Skin of body (tissue), 3 donors: ENCODE data around the gene CNBD2. TPM values are rescaled to one million over a fixed set of nuclear protein-coding genes. Genes with fewer than 3 reads are reported as not detected.
"Not testable (repeated sequence)": the region's sequence is repeated elsewhere in the genome, so short reads cannot be mapped to it uniquely, and the experiment has no call there.

Experiments
- DNase-seq: peaks from one replicate; lab custom pipeline; 2025; lab: John Stamatoyannopoulos, UW
- small RNA-seq: library from RNA; depleted of rRNA; stranded (forward); fragments of <200 nt; gene quantifications from one replicate; pipeline ENCODE3, GENCODE V24; 2014; ENCODE audit warnings: low replicate concordance
- total RNA-seq: library from RNA; depleted of rRNA; stranded (reverse); fragments of >200 nt; gene quantifications from one replicate; pipeline ENCODE4 v1.2.3, GENCODE V29; 2014

The CNBD2 gene
- total RNA-seq, 1 donor from 2014 or later = 2.7 TPM

DNA sequence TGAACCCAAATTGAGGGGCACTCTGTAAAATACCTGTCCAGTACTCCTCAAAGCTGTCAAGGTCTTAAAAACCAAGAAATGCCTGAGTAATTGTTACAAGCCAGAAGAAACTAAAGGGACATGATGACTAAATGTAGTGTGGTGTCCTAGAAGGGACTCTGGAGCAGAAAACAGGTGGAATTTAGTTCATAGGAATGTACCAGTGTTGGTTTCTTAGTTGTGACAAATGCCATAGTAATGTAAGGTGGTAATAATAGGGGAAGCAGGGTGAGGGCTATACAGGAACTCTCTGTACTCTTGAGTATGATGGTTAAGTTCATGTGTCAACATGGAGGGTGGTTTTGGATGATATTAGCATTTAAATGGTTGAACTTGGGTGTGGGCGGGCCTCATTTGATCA lies 92.3 kb downstream of the CNBD2 start:
- no peak for DNase-seq

DNA sequence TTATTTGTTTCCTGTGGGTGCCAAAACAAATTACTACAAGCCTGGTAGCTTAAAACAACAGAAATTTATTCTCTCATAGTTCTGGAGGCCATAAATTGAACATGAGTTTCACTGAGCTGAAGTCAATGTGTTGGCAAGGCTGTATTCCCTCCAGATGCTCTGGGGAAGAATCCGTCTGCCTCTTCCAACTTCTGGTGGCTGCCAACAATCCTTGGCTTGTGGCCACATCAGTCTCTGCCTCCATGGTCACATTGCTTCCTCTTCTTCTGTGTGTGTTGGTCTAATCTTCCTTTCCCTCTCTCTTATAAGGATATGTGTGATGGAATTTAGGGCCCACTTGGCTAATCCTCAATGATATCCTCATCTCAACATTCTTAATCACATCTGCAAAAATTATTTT lies 93.4 kb downstream of the CNBD2 start:
- peak; percentile 76 for DNase-seq

DNA sequence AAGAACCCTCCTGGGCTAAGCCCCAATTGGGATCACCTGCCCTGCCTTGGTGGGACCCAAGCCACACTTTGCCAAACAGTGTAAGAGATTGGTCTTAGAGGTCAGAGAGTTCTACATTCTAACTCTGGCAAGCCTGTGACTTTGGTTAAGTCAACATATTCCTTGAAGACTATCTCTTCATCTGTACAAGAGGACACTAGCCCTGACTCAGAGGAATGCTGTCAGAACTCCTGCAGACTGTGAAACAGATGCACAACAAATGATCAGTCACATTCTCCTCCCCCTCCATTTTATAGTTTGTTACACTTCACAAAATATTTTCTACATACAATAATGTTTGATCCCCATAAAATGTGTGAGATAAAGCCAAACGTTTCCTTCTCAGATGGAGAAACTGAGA lies 94.4 kb downstream of the CNBD2 start:
- DNase-seq = peak; percentile 34

DNA sequence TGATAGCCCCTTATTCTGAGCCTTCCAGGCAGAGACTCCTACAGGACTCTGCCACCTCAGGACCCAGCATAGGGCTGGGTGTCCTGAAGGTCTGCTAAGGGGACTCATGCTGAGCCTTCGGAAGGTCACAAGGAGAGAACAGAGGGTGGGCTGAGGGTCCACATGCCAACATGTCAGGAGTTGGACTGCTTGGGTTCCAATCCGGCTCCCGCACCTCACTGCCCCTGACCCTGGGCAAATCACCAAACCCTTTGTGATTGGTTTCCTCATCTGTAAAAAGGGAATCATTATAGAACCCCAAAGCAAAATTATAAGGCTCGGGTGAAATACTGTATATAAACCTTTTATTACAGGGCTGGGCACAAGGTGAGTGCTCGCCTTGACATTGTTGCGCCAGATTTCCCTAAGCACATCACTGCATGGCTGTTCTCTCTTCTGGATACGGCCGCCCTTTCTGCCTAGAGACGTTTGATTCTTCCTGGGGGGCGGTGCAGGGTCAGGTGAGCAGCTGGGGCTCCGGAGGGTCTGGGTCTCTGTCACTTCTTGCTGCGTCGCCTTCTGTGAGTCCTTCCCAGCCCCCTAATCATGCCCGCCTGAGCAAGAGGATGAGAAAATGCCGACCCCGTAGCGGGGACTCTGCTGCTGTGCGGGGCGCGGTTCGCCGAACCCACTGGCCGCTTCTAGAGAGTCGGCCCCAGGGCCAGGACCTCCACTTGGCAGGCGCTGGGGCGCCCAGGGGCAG lies 95.7 kb downstream of the CNBD2 start:
- DNase-seq = no peak

DNA sequence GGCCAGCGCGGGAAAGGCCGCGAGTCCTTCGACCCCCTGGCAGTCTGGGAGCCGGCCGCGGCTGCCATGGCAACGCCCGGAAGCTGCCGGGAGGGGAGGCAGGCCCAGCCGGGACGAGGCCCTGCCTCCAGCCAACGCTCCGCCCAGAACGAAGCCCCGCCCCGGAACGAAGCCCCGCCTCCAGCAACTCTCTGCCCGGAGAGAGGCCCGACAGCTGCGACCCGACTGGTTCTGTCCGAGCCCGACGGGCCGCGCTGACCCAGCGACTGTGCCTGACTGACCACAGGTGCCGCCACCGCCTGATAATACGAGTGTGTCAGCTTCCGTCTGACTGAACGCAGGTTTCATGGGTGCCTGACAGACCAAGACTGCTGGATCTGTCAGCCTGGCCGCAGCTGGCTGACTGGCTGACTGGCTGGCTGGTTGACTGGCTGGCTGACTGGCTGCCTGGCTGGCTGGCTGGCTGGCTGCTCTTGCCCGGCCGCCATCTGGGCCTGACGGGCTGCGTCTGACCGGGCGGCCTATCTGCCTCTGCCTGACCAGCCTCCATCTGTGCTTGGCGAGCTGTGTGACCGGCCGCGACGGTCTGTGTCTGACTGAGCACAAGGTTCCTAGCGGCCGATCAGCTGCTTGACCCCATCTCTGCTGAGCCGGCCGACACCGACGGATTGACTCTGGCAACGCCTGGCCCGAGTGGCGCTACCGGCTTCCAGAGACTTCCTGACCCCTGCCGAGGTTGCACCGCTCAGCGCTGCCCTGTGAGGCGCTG lies 96.5 kb downstream of the CNBD2 start:
- peak; percentile 73 for DNase-seq

DNA sequence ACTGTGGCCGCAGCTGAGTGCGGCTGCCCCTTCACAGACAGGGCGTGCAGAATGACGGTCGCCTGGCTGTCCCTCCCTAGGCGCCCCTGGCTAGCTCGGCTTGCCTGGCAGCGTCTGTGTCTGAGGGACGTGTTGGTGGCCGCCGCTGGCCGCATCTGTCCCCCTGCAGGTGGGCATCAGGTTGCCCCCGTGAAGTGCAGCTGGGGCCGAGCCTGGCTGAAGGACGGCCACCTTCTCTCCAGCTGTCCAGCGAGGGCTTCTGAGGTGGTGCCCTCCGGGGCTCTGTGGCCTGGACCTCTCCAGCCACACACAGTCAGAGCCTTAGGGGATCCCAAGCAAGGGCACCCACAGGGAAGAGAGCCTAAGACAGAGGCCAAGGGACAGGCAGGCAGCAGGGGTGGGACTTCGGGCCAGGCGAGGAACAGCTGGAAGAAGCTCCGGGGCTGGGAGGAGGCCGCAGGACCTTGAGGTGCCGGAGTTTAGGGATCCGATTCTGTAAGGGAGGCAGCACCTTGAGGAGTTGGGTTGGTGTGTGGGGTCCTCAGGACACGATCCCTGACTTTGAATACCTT lies 97.1 kb downstream of the CNBD2 start:
- DNase-seq = no peak

DNA sequence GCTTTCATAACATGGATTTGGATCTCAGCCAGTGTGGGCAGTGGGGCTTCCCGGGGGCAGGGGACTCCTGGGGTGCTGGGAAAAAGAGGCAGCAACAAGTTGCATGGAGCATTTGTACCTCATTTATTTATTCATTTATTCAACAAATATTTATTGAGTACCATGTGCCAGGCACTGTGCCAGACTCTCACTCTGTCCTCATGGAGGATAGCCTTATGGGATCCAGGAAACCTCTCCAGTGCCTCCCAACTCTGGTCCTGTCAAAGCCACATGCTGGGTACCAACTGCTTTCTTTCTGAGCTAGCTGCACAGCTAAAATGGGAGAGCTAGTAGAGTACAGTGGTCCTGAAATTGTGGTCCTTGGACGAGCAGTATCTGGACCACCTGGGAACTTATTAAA lies 98.4 kb downstream of the CNBD2 start:
- no peak for DNase-seq

DNA sequence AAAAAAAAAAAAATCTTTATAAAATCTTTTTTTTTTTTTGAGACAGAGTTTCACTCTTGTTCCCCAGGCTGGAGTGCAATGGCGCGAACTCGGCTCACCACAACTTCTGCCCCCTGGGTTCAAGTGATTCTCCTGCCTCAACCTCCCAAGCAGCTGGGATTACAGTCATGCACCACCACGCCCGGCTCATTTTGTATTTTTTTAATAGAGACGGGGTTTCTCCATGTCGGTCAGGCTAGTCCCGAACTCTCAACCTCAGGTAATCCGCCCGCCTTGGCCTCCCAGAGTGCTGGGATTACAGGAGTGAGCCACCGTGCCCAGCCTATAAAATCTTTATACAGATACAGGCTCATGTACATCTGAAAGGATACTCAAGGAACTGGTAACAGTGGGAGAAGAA lies 100.1 kb downstream of the CNBD2 start:
- not testable (repeated sequence) for DNase-seq

DNA sequence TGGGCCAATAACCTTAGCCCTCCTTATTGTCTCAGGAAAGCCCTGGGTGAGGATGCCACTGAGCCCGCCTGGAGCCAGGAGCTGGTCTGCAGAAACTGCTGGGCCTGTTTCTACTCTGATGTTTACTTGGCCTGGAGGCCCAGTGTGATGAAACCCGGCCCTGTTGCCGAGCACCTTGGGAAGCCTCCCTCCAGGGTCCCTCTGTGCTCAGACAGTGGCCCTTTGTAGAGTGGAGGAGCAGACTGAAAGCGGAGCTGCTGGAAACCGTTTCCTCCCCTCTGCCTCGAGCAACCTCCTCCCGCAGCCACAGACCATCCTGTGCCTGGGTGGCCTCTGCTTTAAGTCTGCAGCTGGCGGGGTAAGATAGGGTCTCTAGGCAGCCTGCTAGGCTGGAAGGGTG lies 102.1 kb downstream of the CNBD2 start:
- DNase-seq = no peak

DNA sequence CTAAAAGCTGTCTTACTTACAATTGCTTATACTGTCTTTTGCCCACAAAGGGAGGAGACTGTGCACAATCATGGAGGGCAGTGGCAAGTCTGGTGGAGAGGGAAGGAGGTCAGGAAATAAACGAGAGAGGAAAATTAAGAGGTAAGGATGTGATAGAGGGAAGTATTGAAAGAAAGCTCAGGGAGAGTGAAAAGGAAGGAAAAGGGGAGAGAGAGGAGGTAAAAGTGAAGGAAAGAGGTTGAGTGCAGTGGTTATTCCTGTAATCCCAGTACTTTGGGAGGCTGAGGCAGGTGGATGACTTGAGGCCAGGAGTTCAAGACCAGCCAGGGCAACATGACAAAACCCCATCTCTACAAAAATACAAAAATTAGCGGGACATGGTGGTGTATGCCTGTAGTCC lies 103.5 kb downstream of the CNBD2 start:
- no peak for DNase-seq

DNA sequence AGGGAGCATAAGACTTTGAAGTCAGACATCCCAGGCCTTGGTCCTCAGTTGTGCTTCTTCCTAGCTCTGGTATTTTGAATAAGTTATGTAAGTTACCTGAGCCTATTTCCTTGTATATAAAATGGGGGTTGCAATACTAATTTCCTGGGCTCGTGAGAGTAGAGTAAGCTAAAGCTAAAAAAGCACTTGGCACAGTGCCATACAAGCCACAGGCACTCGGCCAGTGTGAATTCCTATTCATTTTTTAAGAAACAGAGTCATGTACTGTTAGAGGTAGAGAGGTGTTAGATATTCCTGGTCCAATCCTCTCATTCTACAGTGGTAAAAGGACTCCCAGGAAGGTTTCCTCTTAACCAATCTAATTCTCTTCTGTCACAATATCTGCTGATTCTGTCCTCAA lies 106.6 kb downstream of the CNBD2 start:
- DNase-seq = no peak

DNA sequence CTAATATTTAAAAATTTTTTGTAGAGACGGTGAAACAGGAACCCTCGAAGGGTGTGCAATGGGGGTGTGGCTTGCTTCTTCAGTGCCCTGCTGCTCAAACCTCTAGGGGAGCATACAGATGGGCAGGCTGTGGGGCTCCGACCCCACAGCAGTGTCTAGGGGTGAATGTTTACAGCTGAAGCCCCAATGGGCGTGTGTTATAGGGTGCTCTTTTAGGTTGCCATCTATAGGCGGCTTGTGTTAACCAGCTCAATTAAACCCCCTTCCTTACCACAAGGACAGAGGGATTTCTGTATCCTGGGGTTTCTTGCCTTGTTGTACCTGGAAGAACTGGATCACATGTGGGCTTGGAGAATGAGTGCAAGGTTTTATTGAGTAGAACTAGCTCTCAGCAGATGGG lies 109.4 kb downstream of the CNBD2 start:
- not testable (repeated sequence) for DNase-seq

DNA sequence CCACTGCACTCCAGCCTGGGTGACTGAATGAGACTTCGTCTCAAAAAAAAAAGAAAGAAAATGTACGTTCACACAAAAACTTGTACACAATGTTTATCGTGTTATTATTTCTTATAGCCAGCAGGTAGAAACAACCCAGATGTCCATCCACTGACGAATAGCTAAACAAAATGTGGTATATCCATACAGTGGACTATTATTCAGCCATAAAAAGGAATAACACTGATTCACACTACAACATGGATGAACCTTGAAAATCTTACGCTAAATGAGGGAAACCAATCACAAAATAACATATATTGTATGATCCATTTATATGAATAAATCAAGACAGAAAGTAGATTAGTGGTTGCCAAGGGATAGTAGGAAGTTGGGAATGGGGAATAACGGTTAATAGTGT lies 111.1 kb downstream of the CNBD2 start:
- DNase-seq = no peak

DNA sequence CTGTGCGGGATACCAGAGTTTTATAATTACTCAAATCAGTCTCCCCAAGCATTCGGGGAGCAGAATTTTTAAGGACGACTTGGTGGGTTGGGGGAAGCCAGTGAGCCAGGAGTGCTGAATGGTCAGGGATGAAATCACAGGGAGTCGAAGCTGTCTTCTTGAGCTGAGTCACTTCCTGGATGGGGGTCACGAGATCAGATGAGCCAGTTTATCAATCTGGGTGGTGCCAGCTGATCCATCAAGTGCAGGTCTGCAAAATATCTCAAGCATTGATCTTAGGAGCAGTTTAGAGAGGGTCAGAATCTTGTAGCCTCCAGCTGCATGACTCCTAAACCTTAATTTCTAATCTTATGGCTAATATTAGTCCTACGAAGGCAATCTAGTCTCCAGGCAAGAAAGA lies 111.6 kb downstream of the CNBD2 start:
- not testable (repeated sequence) for DNase-seq

Small RNA genes within 50 kb of the gene (small RNA-seq; reads per million reads assigned to genes)
- gene RNU6-937P = not detected

Other genes with a start within 250 kb of the CNBD2 start
- gene RBM39, start 226.3 kb upstream of the CNBD2 start, total RNA-seq = 429 TPM
- 25.4 TPM for gene PHF20, start 196.6 kb upstream of the CNBD2 start, total RNA-seq
- gene SCAND1, start 14.1 kb upstream of the CNBD2 start, total RNA-seq = 19.4 TPM
- gene EPB41L1, start 186.2 kb downstream of the CNBD2 start, total RNA-seq = 18.1 TPM